ENCODE measurements around the gene EIF4E3.

GRCh38 chr3:71721002-71721401, 4.2 kb downstream of the EIF4E3 start:
- no peak for TF ChIP-seq POLR2A (IDR thresholded peaks at IDR 0.05; ENCODE audit: low read length)
- TF ChIP-seq GATA1 (IDR thresholded peaks at IDR 0.05; ENCODE audit: low read depth, low read length): no peak

Measured in erythroblast (primary cell).